Islet of Langerhans (tissue), 1 donor: ENCODE results near the gene SCN8A.

Experiments
- FAIRE-seq: peaks from one replicate; lab custom pipeline; 2011; peaks lifted over from hg19 to GRCh38; lab: Jason Lieb, UNC

SCN8A gene

GRCh38 chr12:51834411-51834810 is 243.4 kb downstream of the SCN8A start:
- FAIRE-seq, result no peak

- FAIRE-seq, result no peak
These were observed 245.2 kb downstream of the SCN8A start for GRCh38 chr12:51836041-51836826.

- FAIRE-seq, result no peak
These were observed 245.8 kb downstream of the SCN8A start for GRCh38 chr12:51836827-51837173.

- no peak for FAIRE-seq
These were observed 246.3 kb downstream of the SCN8A start for GRCh38 chr12:51837286-51837685.

GRCh38 chr12:51838036-51838435 is 247.0 kb downstream of the SCN8A start:
- no peak for FAIRE-seq

- no peak for FAIRE-seq
These were observed 247.7 kb downstream of the SCN8A start for GRCh38 chr12:51838762-51839161.

GRCh38 chr12:51839310-51839947 is 248.4 kb downstream of the SCN8A start:
- no peak for FAIRE-seq

- FAIRE-seq, result no peak
These were observed 249.9 kb downstream of the SCN8A start for GRCh38 chr12:51840966-51841365.

- no peak for FAIRE-seq
These were observed 250.7 kb downstream of the SCN8A start for GRCh38 chr12:51841727-51842126.

- FAIRE-seq, result no peak
These were observed 253.8 kb downstream of the SCN8A start for GRCh38 chr12:51844854-51845253.

GRCh38 chr12:51845482-51845881 is 254.4 kb downstream of the SCN8A start:
- no peak for FAIRE-seq

GRCh38 chr12:51846271-51846691 is 255.2 kb downstream of the SCN8A start:
- no peak for FAIRE-seq

GRCh38 chr12:51846911-51847642 is 256.0 kb downstream of the SCN8A start:
- no peak for FAIRE-seq

- FAIRE-seq, result no peak
These were observed 256.8 kb downstream of the SCN8A start for GRCh38 chr12:51847643-51848325.

- FAIRE-seq, result no peak
These were observed 257.3 kb downstream of the SCN8A start, which contains the start of gene FIGNL2 for GRCh38 chr12:51848326-51848727. Gene FIGNL2, minus strand, starts transcription at chr12:51848718. Its CDS starts 26,305 bp downstream, at chr12:51822413.

- FAIRE-seq, result no peak
These were observed 258.1 kb downstream of the SCN8A start for GRCh38 chr12:51848841-51849735.

- no peak for FAIRE-seq
These were observed 259.3 kb downstream of the SCN8A start for GRCh38 chr12:51850081-51850964.

- FAIRE-seq, result no peak
These were observed 259.9 kb downstream of the SCN8A start for GRCh38 chr12:51850965-51851299.

GRCh38 chr12:51851413-51852124 is 260.5 kb downstream of the SCN8A start:
- FAIRE-seq, result no peak
